ENCODE measurements around the gene CBS. TPM values are rescaled to one million over a fixed set of nuclear protein-coding genes. Genes with fewer than 3 reads are reported as not detected.

Gene CBS
- 10.3 to 13.0 TPM (median 11.4 TPM) in 5 replicates for total RNA-seq (2022; extraction: Qiagen RNA extraction; ENCODE audit: low read depth)

DNA sequence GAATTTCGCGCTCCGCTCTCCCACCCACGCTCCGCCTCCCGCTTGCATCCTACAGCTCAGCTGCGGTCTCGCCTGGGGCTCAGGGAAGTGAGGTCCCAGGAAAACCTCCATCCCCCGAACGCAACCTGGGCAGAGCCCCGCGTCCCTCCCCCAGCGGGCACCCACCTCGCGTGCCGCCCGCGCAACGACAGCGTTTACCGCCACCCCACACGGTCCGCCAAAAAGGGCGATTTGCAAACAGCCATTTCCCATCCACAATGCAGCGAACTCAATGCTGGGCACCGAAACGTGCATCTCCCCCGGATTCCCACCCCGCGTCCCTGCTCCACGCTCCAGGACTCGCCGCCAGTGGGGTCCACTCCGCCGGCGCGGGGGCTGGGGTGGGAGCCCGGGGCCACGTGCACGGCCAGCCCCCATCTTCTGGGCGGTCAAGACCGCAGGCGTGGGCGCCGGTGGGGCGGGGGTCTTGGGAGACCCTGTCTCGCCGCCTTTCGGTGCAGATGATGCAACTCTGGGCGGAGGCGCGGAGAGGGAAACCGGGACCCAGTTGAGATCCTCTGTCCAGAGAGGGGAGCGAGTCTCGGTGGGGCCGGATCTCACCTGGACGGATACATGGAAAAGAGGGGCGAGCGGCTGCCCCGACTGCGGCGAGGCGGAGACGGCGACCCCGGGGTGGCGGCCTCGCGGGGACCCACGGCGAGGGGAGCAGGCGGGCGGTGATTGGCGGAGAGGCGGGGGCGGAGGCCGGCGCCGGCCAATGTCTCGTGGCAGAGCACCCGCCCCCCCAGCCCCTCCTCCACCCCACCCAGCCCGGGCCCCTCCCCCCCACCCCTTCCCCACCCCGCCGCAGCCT lies at the start of gene CBS:
CBS (minus strand) TSS at position 666 of the 853 bp plus-strand sequence. CDS start 3,642 bp downstream, outside the sequence.

GRCh38 chr21:43106965-43107793 lies 31.5 kb upstream of the CBS start, which contains the start of gene U2AF1:
Gene U2AF1, minus strand, starts transcription at chr21:43107570. Its CDS starts 76 bp downstream, at chr21:43107494.

Other genes with a start within 250 kb of the CBS start
- gene WDR4, start 196.3 kb downstream of the CBS start, total RNA-seq (2022; extraction: Qiagen RNA extraction; ENCODE audit: low read depth): 21.3 to 33.4 TPM (median 30.7 TPM) in 5 replicates
- gene NDUFV3, start 182.5 kb downstream of the CBS start, total RNA-seq (2022; extraction: Qiagen RNA extraction; ENCODE audit: low read depth): 20.0 to 27.8 TPM (median 20.5 TPM) in 5 replicates
- gene ERVH48-1, start 150.2 kb downstream of the CBS start, total RNA-seq (2022; extraction: Qiagen RNA extraction; ENCODE audit: low read depth): not detected in 5 replicates
- gene PKNOX1, start 101.3 kb downstream of the CBS start, total RNA-seq (2022; extraction: Qiagen RNA extraction; ENCODE audit: low read depth): 4.3 to 7.1 TPM (median 5.7 TPM) in 5 replicates
- 49.4 to 101 TPM (median 63.1 TPM) in 5 replicates for gene U2AF1, start 31.7 kb upstream of the CBS start, total RNA-seq (2022; extraction: Qiagen RNA extraction; ENCODE audit: low read depth)
- gene CRYAA, start 93.2 kb upstream of the CBS start, total RNA-seq (2022; extraction: Qiagen RNA extraction; ENCODE audit: low read depth): not detected in 5 replicates